Sigmoid colon (tissue), 7 donors: Measurements from ENCODE around the gene WNK1. TPM values are rescaled to one million over a fixed set of nuclear protein-coding genes. Genes with fewer than 3 reads are reported as not detected.

Source experiments
- DNase-seq: peaks from one replicate; pipeline ENCODE4 v3.0.0-alpha.2; 2019
- H3K27ac ChIP-seq, 4 donors: fragments of 200-600 bp; sonication (generic); one replicate each; pipeline ENCODE4 v1.5.1; 2016 to 2019; ENCODE audit warnings: mild to moderate bottlenecking in 1 of 4
- H3K27me3 ChIP-seq, 3 donors: fragments of 200-600 bp; sonication (generic); one replicate each; pipeline ENCODE4 v1.5.1; 2019; ENCODE audit warnings: mild to moderate bottlenecking in 1 of 3
- H3K36me3 ChIP-seq, 4 donors: fragments of 200-600 bp; sonication (generic); one replicate each; pipeline ENCODE4 v1.5.1; 2016 to 2019
- H3K4me1 ChIP-seq, 4 donors: fragments of 200-600 bp; sonication (generic); one replicate each; pipeline ENCODE4 v1.5.1; 2017 to 2019
- H3K4me3 ChIP-seq, 4 donors: fragments of 200-600 bp; sonication (generic); one replicate each; pipeline ENCODE4 v1.5.1; 2017 to 2019; ENCODE audit warnings: mild to moderate bottlenecking in 2 of 4, moderate library complexity in 1 of 4
- H3K9me3 ChIP-seq, 4 donors: fragments of 200-600 bp in 3 of 4; sonication (generic) in 3 of 4; one replicate each; pipeline versions ENCODE4 v1.5.1 to v1.6.1; 2013 to 2019
- CTCF ChIP-seq, 4 experiments: fragments of 450-650 bp in 3 of 4; fragments of 200-600 bp in 1 of 4; IDR thresholded peaks; one replicate each; pipeline ENCODE4 v1.5.1; 2016 to 2019; ENCODE audit warnings: antibody characterized with exemption in 4 of 4, mild to moderate bottlenecking in 3 of 4, moderate library complexity in 2 of 4
- EP300 ChIP-seq, 4 donors: sonication (generic); formaldehyde crosslinking; IDR thresholded peaks; one replicate each; pipeline ENCODE4 v1.6.1; 2017; ENCODE audit warnings: antibody characterized with exemption in 4 of 4
- POLR2A ChIP-seq, 2 donors: fragments of 450-650 bp; IDR thresholded peaks; one replicate each; pipeline ENCODE4 v1.6.1; 2016; ENCODE audit warnings: antibody characterized with exemption in 2 of 2, mild to moderate bottlenecking in 2 of 2, moderate library complexity in 2 of 2
- POLR2AphosphoS5 ChIP-seq, 4 donors: sonication (generic); formaldehyde crosslinking; IDR thresholded peaks; one replicate each; pipeline ENCODE4 v1.6.1; 2017; ENCODE audit warnings: antibody characterized with exemption in 4 of 4
- WGBS, 2 donors: extraction: QIAGEN DNeasy Blood & Tissue Kit; methylation state at CpG; one replicate each; pipeline ENCODE4 v1.1.7; 2013; 5-methylcytosine and 5-hydroxymethylcytosine counted together
- intact Hi-C: fragments of 100-400 bp; cut with DNase I; formaldehyde crosslinking; loops from one replicate; pipeline ENCODE4 v1.15.1; 2023
- polyA plus RNA-seq, 3 donors: library from polyadenylated mRNA; stranded (reverse); fragments of 200-250 nt; gene quantifications; one replicate each; pipeline ENCODE4 v1.2.3, GENCODE V29; 2013
- total RNA-seq, 4 donors: library from RNA; depleted of rRNA; stranded (reverse); fragments of >200 nt; gene quantifications; one replicate each; pipeline ENCODE4 v1.1.0, GENCODE V29; 2016
- donor health status: healthy with polysubstance abuse.
- donor health status: Bipolar disorder and iron deficiency.
- donor health status: healthy.

The WNK1 gene
- total and polyA plus RNA-seq, 7 donors, result 13.2 to 146 (median 73.6) TPM

- DNase-seq, result no peak
- TF ChIP-seq CTCF (IDR thresholded peaks at IDR 0.05) (no peak), POLR2A (IDR thresholded peaks at IDR 0.05) (no peak), POLR2AphosphoS5 (IDR thresholded peaks at IDR 0.05) (no peak), EP300 (IDR thresholded peaks at IDR 0.05) (no peak)
- no peak overlapping the region for H3K27ac ChIP-seq
- intact Hi-C loops, result no loop called here
- no peaks in the 10 kb centered on the region for H3K4me1 ChIP-seq
- H3K36me3 ChIP-seq, result peaks cover 0 to 88% (median 12%) of the 10 kb centered on the region in 4 donors
- H3K4me3 ChIP-seq, result no peak overlapping the region
- H3K9me3 ChIP-seq, result no peaks in the 10 kb centered on the region
- no peaks in the 10 kb centered on the region for H3K27me3 ChIP-seq
- 78 to 80% methylated on average over 3 of the region's 3 CpGs for WGBS, 2 donors
These were observed 116.3 kb downstream of the WNK1 start for GRCh38 chr12:868722-869121.

DNA sequence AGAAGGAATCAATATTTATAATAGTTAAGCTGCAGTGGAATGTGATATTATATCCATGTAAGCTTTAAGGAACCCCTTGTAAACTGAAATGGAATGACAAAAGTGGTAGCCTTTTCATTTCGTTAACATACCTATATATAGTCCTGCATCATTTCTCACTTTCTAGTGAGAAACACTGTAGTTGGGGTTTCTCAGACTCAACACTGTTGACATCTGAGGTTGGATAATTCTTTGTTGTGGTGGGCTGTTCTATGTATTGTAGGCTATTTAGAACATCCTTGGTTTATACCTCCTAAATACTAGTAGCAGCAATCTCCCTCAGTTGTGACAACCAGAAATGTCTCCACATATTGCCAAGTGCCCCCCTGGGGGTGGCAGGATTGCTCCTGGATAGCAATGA lies 118.0 kb downstream of the WNK1 start:
- Histone ChIP-seq H3K4me1 (no peaks in the 10 kb centered on the region), H3K27me3 (no peaks in the 10 kb centered on the region), H3K27ac (no peak overlapping the region), H3K9me3 (no peaks in the 10 kb centered on the region), H3K36me3 (peaks cover 0 to 82% (median 12%) of the 10 kb centered on the region in 4 donors), H3K4me3 (no peak overlapping the region)
- WGBS, 2 donors, result 49 to 82% methylated on average over 1 of the region's 1 CpG
- DNase-seq, result no peak
- intact Hi-C loops, result no loop called here
- TF ChIP-seq POLR2AphosphoS5 (IDR thresholded peaks at IDR 0.05), result no peak
- TF ChIP-seq EP300 (IDR thresholded peaks at IDR 0.05), result no peak
- TF ChIP-seq CTCF (IDR thresholded peaks at IDR 0.05), result no peak
- no peak for TF ChIP-seq POLR2A (IDR thresholded peaks at IDR 0.05)

DNA sequence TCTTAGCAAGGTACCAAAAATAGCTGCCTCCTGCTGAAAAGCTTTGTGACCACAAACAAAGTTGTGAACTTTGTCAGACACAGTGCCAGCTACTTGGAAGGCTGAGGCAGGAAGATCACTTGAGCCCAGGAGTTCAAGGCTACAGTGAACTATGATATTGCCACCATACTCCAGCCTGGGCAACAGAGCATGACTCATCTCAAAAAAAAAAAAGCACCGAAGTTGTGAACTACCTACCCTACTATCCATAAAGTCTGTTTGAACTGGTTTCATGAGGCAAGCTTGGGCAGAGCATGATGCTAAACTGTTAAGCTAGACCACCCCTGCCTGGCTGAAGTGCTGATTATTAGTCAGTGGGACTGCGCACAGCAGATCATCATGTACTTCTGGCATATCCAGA lies 121.6 kb downstream of the WNK1 start:
- intact Hi-C loops, result no loop called here
- Histone ChIP-seq H3K4me3 (no peak overlapping the region), H3K27me3 (no peaks in the 10 kb centered on the region), H3K9me3 (no peaks in the 10 kb centered on the region), H3K27ac (no peak overlapping the region), H3K36me3 (peaks cover 0 to 68% (median 5%) of the 10 kb centered on the region in 4 donors), H3K4me1 (no peaks in the 10 kb centered on the region)
- no peak for DNase-seq
- WGBS, 2 donors, result 60 to 75% methylated on average over 2 of the region's 2 CpGs
- TF ChIP-seq POLR2AphosphoS5 (IDR thresholded peaks at IDR 0.05) (no peak), POLR2A (IDR thresholded peaks at IDR 0.05) (no peak), CTCF (IDR thresholded peaks at IDR 0.05) (no peak), EP300 (IDR thresholded peaks at IDR 0.05) (no peak)

- Histone ChIP-seq H3K9me3 (no peaks in the 10 kb centered on the region), H3K27me3 (no peaks in the 10 kb centered on the region), H3K36me3 (peaks cover 34 to 83% (median 49%) of the 10 kb centered on the region in 4 donors), H3K27ac (no peak overlapping the region), H3K4me3 (no peak overlapping the region), H3K4me1 (no peaks in the 10 kb centered on the region)
- DNase-seq, result no peak
- WGBS, 2 donors, result 91 to 93% methylated on average over 5 of the region's 5 CpGs
- TF ChIP-seq EP300 (IDR thresholded peaks at IDR 0.05) (no peak), CTCF (IDR thresholded peaks at IDR 0.05) (no peak), POLR2A (IDR thresholded peaks at IDR 0.05) (no peak), POLR2AphosphoS5 (IDR thresholded peaks at IDR 0.05) (no peak)
- intact Hi-C loops, result no loop called here
These were observed 127.3 kb downstream of the WNK1 start for GRCh38 chr12:879641-880040.

DNA sequence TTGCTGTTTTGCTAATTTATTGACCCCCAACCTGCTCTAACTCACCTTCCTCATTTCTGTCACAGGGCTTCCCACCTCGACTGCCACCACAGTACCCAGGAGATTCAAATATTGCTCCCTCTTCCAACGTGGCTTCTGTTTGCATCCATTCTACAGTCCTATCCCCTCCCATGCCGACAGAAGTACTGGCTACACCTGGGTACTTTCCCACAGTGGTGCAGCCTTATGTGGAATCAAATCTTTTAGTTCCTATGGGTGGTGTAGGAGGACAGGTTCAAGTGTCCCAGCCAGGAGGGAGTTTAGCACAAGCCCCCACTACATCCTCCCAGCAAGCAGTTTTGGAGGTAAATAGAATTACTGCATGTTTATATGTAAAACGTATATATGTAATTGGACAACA lies 128.3 kb downstream of the WNK1 start:
- intact Hi-C loops, result no loop called here
- H3K36me3 ChIP-seq, result peaks cover 44 to 86% (median 59%) of the 10 kb centered on the region in 4 donors
- WGBS, 2 donors, result 82 to 90% methylated on average over 4 of the region's 4 CpGs

More for the DNA sequence above, 128.3 kb downstream of the WNK1 start:
- no peak for DNase-seq
- H3K9me3 ChIP-seq, result no peaks in the 10 kb centered on the region
- H3K27me3 ChIP-seq, result no peaks in the 10 kb centered on the region
- H3K4me1 ChIP-seq, result no peaks in the 10 kb centered on the region
- H3K27ac ChIP-seq, result no peak overlapping the region
- TF ChIP-seq POLR2AphosphoS5 (IDR thresholded peaks at IDR 0.05), result no peak
- TF ChIP-seq EP300 (IDR thresholded peaks at IDR 0.05), result no peak
- TF ChIP-seq POLR2A (IDR thresholded peaks at IDR 0.05), result no peak
- no peak for TF ChIP-seq CTCF (IDR thresholded peaks at IDR 0.05)
- no peak overlapping the region for H3K4me3 ChIP-seq
